ENCODE measurements around the gene CORIN. TPM values are rescaled to one million over a fixed set of nuclear protein-coding genes. Genes with fewer than 3 reads are reported as not detected.
A peak's percentile ranks its signal among the peaks of the same experiment; 100 is the strongest.

Gene CORIN
- total and polyA plus RNA-seq, 2 of the 13 experiments (the other 11 are each of a cell fraction or from before 2014, with no cell fraction given), result 0.84 to 1.2 TPM

- no peak for TF ChIP-seq CHD2 (IDR thresholded peaks at IDR 0.05; ENCODE audit: low read depth, low read length)
- no peak for TF ChIP-seq ASH2L (IDR thresholded peaks at IDR 0.05; ENCODE audit: insufficient read length, low read depth, low read length)
- TF ChIP-seq ZNF460 (CRISPR knock-in tag; IDR thresholded peaks at IDR 0.05; ENCODE audit: borderline replicate concordance), result no peak
- no peak for TF ChIP-seq ZNF737 (CRISPR knock-in tag; IDR thresholded peaks at IDR 0.05; ENCODE audit: borderline replicate concordance)
- no peak for TF ChIP-seq SNAPC4 (CRISPR knock-in tag; IDR thresholded peaks at IDR 0.05)
- TF ChIP-seq NCOR1 (IDR thresholded peaks at IDR 0.05; ENCODE audit: borderline replicate concordance, low read length), result peak; percentile 62; the same call in 1 of the 2 replicates
- peak; percentile 83 for TF ChIP-seq NFIC (IDR thresholded peaks at IDR 0.05; ENCODE audit: low read length)
- TF ChIP-seq ZNF367 (CRISPR knock-in tag; IDR thresholded peaks at IDR 0.05; ENCODE audit: borderline replicate concordance), result no peak
- TF ChIP-seq HNRNPUL1 (IDR thresholded peaks at IDR 0.05; ENCODE audit: low read depth, low read length), result no peak
- no peak for TF ChIP-seq RAD51 (IDR thresholded peaks at IDR 0.05; ENCODE audit: borderline replicate concordance)
- no peak for TF ChIP-seq HMGXB4 (CRISPR knock-in tag; IDR thresholded peaks at IDR 0.05; ENCODE audit: borderline replicate concordance in 1 of 2, low read depth in 1 of 2)
- no peak for TF ChIP-seq ZNF17 (CRISPR knock-in tag; IDR thresholded peaks at IDR 0.05)
- no peak for TF ChIP-seq SOX13 (IDR thresholded peaks at IDR 0.05)
- TF ChIP-seq SOX13 (CRISPR knock-in tag; conservative IDR thresholded peaks at IDR 0.05 in 1 of 2, IDR thresholded peaks at IDR 0.05 in 1 of 2), result peak in 1 of 2 experiments; percentile 63; a peak in 1 of 4 replicates
- TF ChIP-seq ZNF44 (CRISPR knock-in tag; IDR thresholded peaks at IDR 0.05), result no peak
- peak; percentile 96 for TF ChIP-seq BCL6 (CRISPR knock-in tag; IDR thresholded peaks at IDR 0.05)
- no peak for TF ChIP-seq ZKSCAN8 (CRISPR knock-in tag; IDR thresholded peaks at IDR 0.05; ENCODE audit: borderline replicate concordance)
- no peak for TF ChIP-seq ZNF614 (CRISPR knock-in tag; IDR thresholded peaks at IDR 0.05; ENCODE audit: borderline replicate concordance)
- peak; percentile 66; the same call in 1 of the 2 replicates for TF ChIP-seq NCOA2 (CRISPR knock-in tag; IDR thresholded peaks at IDR 0.05)
- TF ChIP-seq MBD4 (IDR thresholded peaks at IDR 0.05; ENCODE audit: borderline replicate concordance, low read length), result peak; percentile 89; the same call in 1 of the 2 replicates
- TF ChIP-seq HDAC6 (IDR thresholded peaks at IDR 0.05; ENCODE audit: low read depth, low read length), result no peak
- TF ChIP-seq JUNB (CRISPR knock-in tag; IDR thresholded peaks at IDR 0.05; ENCODE audit: borderline replicate concordance), result no peak
These were observed 50.9 kb downstream of the CORIN start (continued) for GRCh38 chr4:47786958-47787370.

Data from HepG2 (cell line).